ENCODE results near the gene DLX4. TPM values are rescaled to one million over a fixed set of nuclear protein-coding genes. Genes with fewer than 3 reads are reported as not detected.

Gene DLX4
- total RNA-seq, 1 experiment from 2014 or later = 1.3 TPM

- Mint-ChIP-seq H3K36me3 (no peaks in the 10 kb centered on the region), H3K9me3 (no peaks in the 10 kb centered on the region), H3K4me1 (peaks cover 51% of the 10 kb centered on the region), H3K27me3 (ENCODE audit: low read depth) (peaks cover 94% of the 10 kb centered on the region), H3K27ac (no peak overlapping the region), H3K4me3 (no peak overlapping the region)
- DNase-seq (ENCODE audit: low spot score) = no peak
- no peak for ATAC-seq
- TF ChIP-seq, protein P1, sequence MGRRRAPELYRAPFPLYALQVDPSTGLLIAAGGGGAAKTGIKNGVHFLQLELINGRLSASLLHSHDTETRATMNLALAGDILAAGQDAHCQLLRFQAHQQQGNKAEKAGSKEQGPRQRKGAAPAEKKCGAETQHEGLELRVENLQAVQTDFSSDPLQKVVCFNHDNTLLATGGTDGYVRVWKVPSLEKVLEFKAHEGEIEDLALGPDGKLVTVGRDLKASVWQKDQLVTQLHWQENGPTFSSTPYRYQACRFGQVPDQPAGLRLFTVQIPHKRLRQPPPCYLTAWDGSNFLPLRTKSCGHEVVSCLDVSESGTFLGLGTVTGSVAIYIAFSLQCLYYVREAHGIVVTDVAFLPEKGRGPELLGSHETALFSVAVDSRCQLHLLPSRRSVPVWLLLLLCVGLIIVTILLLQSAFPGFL (CRISPR knock-in tag; IDR thresholded peaks at IDR 0.05; ENCODE audit: borderline replicate concordance) = no peak
- no peak for TF ChIP-seq ESRRA (CRISPR knock-in tag; IDR thresholded peaks at IDR 0.05; ENCODE audit: borderline replicate concordance)
- POLR2A ChIA-PET = no interaction called here
- CTCF ChIA-PET = interaction anchor here (0.5 to 15.4 kb wide), 14 partner anchors 9 to 871 kb away, joined by 3 to 221 read pairs (median 4); partner anchors contain the start of genes DLX3 and PDK2
Observed at GRCh38 chr17:49979748-49980479, 10.9 kb downstream of the DLX4 start.

- Mint-ChIP-seq H3K9me3 (no peaks in the 10 kb centered on the region), H3K4me1 (peaks cover 45% of the 10 kb centered on the region), H3K27ac (no peak overlapping the region), H3K36me3 (no peaks in the 10 kb centered on the region), H3K4me3 (no peak overlapping the region), H3K27me3 (ENCODE audit: low read depth) (peaks cover 91% of the 10 kb centered on the region)
- ChIA-PET POLR2A (no interaction called here), CTCF (interaction anchor here (0.6 to 15.4 kb wide), 11 partner anchors 9 to 425 kb away, joined by 3 to 221 read pairs (median 4); partner anchors contain the start of genes DLX3 and PDK2)
- peak; percentile 85 for DNase-seq (ENCODE audit: low spot score)
- peak; percentile 95 for ATAC-seq
- TF ChIP-seq, protein P2, sequence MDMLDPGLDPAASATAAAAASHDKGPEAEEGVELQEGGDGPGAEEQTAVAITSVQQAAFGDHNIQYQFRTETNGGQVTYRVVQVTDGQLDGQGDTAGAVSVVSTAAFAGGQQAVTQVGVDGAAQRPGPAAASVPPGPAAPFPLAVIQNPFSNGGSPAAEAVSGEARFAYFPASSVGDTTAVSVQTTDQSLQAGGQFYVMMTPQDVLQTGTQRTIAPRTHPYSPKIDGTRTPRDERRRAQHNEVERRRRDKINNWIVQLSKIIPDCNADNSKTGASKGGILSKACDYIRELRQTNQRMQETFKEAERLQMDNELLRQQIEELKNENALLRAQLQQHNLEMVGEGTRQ (CRISPR knock-in tag; IDR thresholded peaks at IDR 0.05) = peak; percentile 93
- TF ChIP-seq ZNF138 (CRISPR knock-in tag; conservative IDR thresholded peaks at IDR 0.05) (no peak), PRDM15 (CRISPR knock-in tag; IDR thresholded peaks at IDR 0.05) (peak; percentile 38; the same call in 1 of the 2 replicates), MAX (CRISPR knock-in tag; IDR thresholded peaks at IDR 0.05) (peak; percentile 84), USF1 (CRISPR knock-in tag; IDR thresholded peaks at IDR 0.05) (peak; percentile 93)
Observed at GRCh38 chr17:49980703-49981197, 11.8 kb downstream of the DLX4 start.

DNA sequence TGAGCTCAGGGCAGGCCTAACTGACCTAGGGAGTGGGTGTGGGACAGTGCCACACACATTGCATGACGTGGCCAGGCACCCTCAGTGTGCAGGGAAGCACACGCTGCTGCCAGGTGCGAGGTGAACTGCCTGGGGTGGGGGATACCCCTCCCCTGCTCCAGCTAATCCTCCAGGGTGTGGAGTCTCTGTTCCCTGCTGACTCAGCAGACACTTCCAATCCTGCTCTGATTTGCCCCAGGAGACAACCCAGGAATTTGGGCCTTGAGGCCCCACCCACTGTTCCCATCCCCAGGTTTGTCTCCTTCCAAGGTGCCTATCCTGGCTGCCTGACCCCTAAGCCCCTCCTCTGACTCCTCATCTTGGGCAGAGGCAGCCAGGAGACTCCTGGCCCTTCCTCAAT is 15.3 kb downstream of the DLX4 start:
- DNase-seq (ENCODE audit: low spot score) = no peak
- H3K27me3 Mint-ChIP-seq (ENCODE audit: low read depth) = peaks cover 93% of the 10 kb centered on the region
- POLR2A ChIA-PET = interaction anchor here (0.8 to 1.2 kb wide), 2 partner anchors 85 to 108 kb away, joined by 3 read pairs; no protein-coding TSS in a partner anchor
- peak; percentile 17 for ATAC-seq
- H3K36me3 Mint-ChIP-seq = no peaks in the 10 kb centered on the region
- no peak overlapping the region for H3K4me3 Mint-ChIP-seq
- peaks cover 34% of the 10 kb centered on the region for H3K4me1 Mint-ChIP-seq
- no peaks in the 10 kb centered on the region for H3K9me3 Mint-ChIP-seq
- CTCF ChIA-PET = interaction anchor here (1.0 to 1.8 kb wide), 5 partner anchors 9 to 104 kb away, joined by 3 to 8 read pairs (median 4); no protein-coding TSS in a partner anchor
- no peak overlapping the region for H3K27ac Mint-ChIP-seq
- no peak for TF ChIP-seq IRF2 (CRISPR knock-in tag; IDR thresholded peaks at IDR 0.05; ENCODE audit: borderline replicate concordance, low read depth)
- TF ChIP-seq ZNF263 (CRISPR knock-in tag; IDR thresholded peaks at IDR 0.05; ENCODE audit: low read depth) = no peak
- no peak for TF ChIP-seq ZNF121 (CRISPR knock-in tag; IDR thresholded peaks at IDR 0.05)
- TF ChIP-seq TEAD4 (CRISPR knock-in tag; IDR thresholded peaks at IDR 0.05) = no peak
- TF ChIP-seq ZNF512 (CRISPR knock-in tag; IDR thresholded peaks at IDR 0.05; ENCODE audit: borderline replicate concordance) = no peak
- TF ChIP-seq E2F5 (CRISPR knock-in tag; IDR thresholded peaks at IDR 0.05) = no peak
- TF ChIP-seq JAZF1 (CRISPR knock-in tag; IDR thresholded peaks at IDR 0.05) = no peak
- TF ChIP-seq SMAD3 (CRISPR knock-in tag; IDR thresholded peaks at IDR 0.05; ENCODE audit: borderline replicate concordance) = no peak
- TF ChIP-seq, protein P3, sequence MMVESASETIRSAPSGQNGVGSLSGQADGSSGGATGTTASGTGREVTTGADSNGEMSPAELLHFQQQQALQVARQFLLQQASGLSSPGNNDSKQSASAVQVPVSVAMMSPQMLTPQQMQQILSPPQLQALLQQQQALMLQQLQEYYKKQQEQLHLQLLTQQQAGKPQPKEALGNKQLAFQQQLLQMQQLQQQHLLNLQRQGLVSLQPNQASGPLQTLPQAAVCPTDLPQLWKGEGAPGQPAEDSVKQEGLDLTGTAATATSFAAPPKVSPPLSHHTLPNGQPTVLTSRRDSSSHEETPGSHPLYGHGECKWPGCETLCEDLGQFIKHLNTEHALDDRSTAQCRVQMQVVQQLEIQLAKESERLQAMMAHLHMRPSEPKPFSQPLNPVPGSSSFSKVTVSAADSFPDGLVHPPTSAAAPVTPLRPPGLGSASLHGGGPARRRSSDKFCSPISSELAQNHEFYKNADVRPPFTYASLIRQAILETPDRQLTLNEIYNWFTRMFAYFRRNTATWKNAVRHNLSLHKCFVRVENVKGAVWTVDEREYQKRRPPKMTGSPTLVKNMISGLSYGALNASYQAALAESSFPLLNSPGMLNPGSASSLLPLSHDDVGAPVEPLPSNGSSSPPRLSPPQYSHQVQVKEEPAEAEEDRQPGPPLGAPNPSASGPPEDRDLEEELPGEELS (CRISPR knock-in tag; IDR thresholded peaks at IDR 0.05) = no peak
- TF ChIP-seq RORB (CRISPR knock-in tag; IDR thresholded peaks at IDR 0.05) = no peak
- TF ChIP-seq MXD4 (CRISPR knock-in tag; IDR thresholded peaks at IDR 0.05; ENCODE audit: borderline replicate concordance) = no peak
